HG03039 (cell line): ENCODE measurements around the gene DAZ1.
"Not testable (repeated sequence)": the region's sequence is repeated elsewhere in the genome, so short reads cannot be mapped to it uniquely, and the experiment has no call there.

ENCODE experiments used
- ATAC-seq: cut with Tn5 transposase; IDR thresholded peaks from one replicate; pipeline ENCODE4 v1.9.1; 2021; ENCODE audit warnings: mild to moderate bottlenecking, moderate library complexity; ENCODE audit not compliant: unreplicated experiment

The DAZ1 gene

GRCh38 chrY:23198908-23199307 lies at the start of gene DAZ1:
TSS of gene DAZ1 (minus strand) at chrY:23199008. CDS start at chrY:23198800, 208 bp downstream.
- not testable (repeated sequence) for ATAC-seq

- not testable (repeated sequence) for ATAC-seq
These were observed 20.4 kb upstream of the DAZ1 start, which contains the start of gene DAZ2 for GRCh38 chrY:23219233-23219632. TSS of gene DAZ2 (plus strand) at chrY:23219533. CDS start at chrY:23219741, 208 bp downstream.

- not testable (repeated sequence) for ATAC-seq
These were observed 11.9 kb upstream of the DAZ1 start for GRCh38 chrY:23210681-23211080.

DNA sequence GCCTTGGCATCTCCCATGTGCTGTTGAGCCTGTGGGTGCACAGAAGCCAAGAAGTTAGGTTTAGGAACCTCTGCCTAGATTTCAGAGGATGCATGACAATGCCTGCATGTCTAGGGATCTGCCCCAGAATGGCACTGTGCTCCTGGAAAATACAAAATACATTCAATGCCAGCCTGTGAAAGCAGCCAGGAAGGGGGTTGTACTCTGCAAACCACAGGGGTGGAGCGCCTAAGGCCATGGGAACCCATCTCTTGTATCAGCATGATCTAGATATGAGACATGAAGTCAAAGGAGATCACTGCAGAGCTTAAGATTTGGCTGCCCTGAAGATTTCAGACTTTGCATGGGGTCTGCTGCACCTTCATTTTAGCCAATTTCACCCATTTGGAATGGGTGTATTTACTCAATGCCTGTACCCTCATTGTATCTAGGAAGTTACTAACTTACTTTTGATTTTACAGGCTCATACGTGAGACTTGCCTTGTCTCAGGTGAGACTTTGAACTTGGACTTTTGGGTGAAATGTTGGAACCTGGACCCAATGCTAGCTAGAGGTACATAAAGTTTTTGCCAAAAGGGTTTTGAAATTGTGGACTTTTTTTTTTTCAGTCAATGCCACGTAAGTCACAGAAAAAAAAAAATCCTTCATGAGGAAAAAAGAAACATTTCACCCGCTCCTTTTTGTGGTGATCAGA lies 11.1 kb upstream of the DAZ1 start:
- ATAC-seq = not testable (repeated sequence)

GRCh38 chrY:23207455-23207854 lies 8.6 kb upstream of the DAZ1 start:
- not testable (repeated sequence) for ATAC-seq
